K562 (cell line): ENCODE results near the gene RSPRY1. TPM values are rescaled to one million over a fixed set of nuclear protein-coding genes. Genes with fewer than 3 reads are reported as not detected.

Experiments used
- ATAC-seq: fragments of 200-7000 bp; cut with Tn5 transposase; 3 replicates; pipeline ENCODE4 v1.9.1; 2020; ENCODE audit warnings: moderate library complexity
- BruUV-seq: library from RNA; stranded (reverse); fragments of 400-500 nt; replicated peaks from 2 replicates; lab custom pipeline; 2021; lab: Mats Ljungman, UMichigan
- CTCF ChIA-PET: fragments of 300-600 bp; formaldehyde crosslinking; extraction: SDS; loops from one replicate; lab custom pipeline; 2021; ENCODE audit warnings: low intra/inter-chr PET ratio; lab: Yijun Ruan, JAX
- POLR2A ChIA-PET: fragments of 300-600, 350-650 bp; sonication (Branson Sonifier 250); formaldehyde crosslinking; extraction: SDS; loops from one replicate; lab custom pipeline; 2021; ENCODE audit warnings: antibody characterized with exemption, inconsistent platforms; lab: Yijun Ruan, JAX
- DNase-seq, 4 experiments: peaks; one replicate each; pipeline versions ENCODE4 v3.0.0 to v3.0.0-alpha.2; 2011 to 2018; ENCODE audit warnings: low spot score in 3 of 4, mixed read lengths in 3 of 4; ENCODE audit errors: extremely low read depth in 1 of 4
- FAIRE-seq: peaks from 2 replicates; lab custom pipeline; 2011; peaks lifted over from hg19 to GRCh38; lab: Jason Lieb, UNC
- H2AFZ ChIP-seq: 2 replicates; pipeline ENCODE4 v1.6.0; 2011; ENCODE audit warnings: low read depth, low read length, control low read depth, inconsistent platforms
- H3K27ac ChIP-seq: fragments of 200-600 bp; 3 replicates; pipeline ENCODE4 v1.8.0; 2011; ENCODE audit warnings: low read depth, mild to moderate bottlenecking, control low read depth, inconsistent platforms, low read length, moderate library complexity, mixed read lengths; ENCODE audit errors: extremely low read depth
- H3K27me3 ChIP-seq, 2 experiments: fragments of 300-600 bp in 1 of 2; 2 replicates in 1 of 2; 3 replicates in 1 of 2; pipeline versions ENCODE4 v1.6.0 to v1.8.0; 2011; ENCODE audit warnings: inconsistent platforms in 2 of 2, low read length in 2 of 2, mild to moderate bottlenecking in 1 of 2, mixed read lengths in 1 of 2, moderate library complexity in 1 of 2; ENCODE audit not compliant: control insufficient read depth in 2 of 2, insufficient read depth in 2 of 2
- H3K36me3 ChIP-seq: fragments of 300-600 bp; 3 replicates; pipeline ENCODE4 v1.8.0; 2011; ENCODE audit warnings: mild to moderate bottlenecking, low read length, inconsistent platforms; ENCODE audit not compliant: control insufficient read depth, insufficient read depth
- H3K4me1 ChIP-seq, 2 experiments: fragments of 200-600 bp in 1 of 2; replicated peaks in 1 of 2; 2 replicates in 1 of 2; 3 replicates in 1 of 2; pipeline versions ENCODE4 v1.5.1 to v1.8.0; 2011; ENCODE audit warnings: inconsistent platforms in 2 of 2, low read length in 2 of 2, mild to moderate bottlenecking in 1 of 2, mixed read lengths in 1 of 2, moderate library complexity in 1 of 2; ENCODE audit not compliant: control insufficient read depth in 2 of 2, insufficient read depth in 2 of 2
- H3K4me2 ChIP-seq: 2 replicates; pipeline ENCODE4 v1.6.1; 2011; ENCODE audit warnings: low read length, control low read depth, inconsistent platforms, mixed read lengths; ENCODE audit not compliant: insufficient read depth
- H3K4me3 ChIP-seq: fragments of 200-600 bp; sonication (generic), shearing (Covaris generic); 2 replicates; pipeline ENCODE4 v1.5.1; 2016; ENCODE audit warnings: control low read depth, inconsistent platforms
- H3K79me2 ChIP-seq: fragments of 200-600 bp; 3 replicates; pipeline ENCODE4 v1.8.0; 2011; ENCODE audit warnings: low read length, inconsistent platforms; ENCODE audit not compliant: control insufficient read depth, insufficient read depth
- H3K9ac ChIP-seq, 2 experiments: 2 replicates each; pipeline versions ENCODE4 v1.6.0 to v1.6.1; 2011; ENCODE audit warnings: low read depth in 2 of 2, low read length in 2 of 2, control low read depth in 1 of 2, inconsistent platforms in 1 of 2, mild to moderate bottlenecking in 1 of 2, mixed read lengths in 1 of 2; ENCODE audit not compliant: insufficient read depth in 1 of 2
- H3K9me1 ChIP-seq: one replicate; pipeline ENCODE4 v1.6.0; 2011; ENCODE audit warnings: inconsistent platforms, mild to moderate bottlenecking, low read length, moderate library complexity; ENCODE audit not compliant: control insufficient read depth, insufficient read depth
- H3K9me3 ChIP-seq: replicated peaks from 2 replicates; pipeline ENCODE4 v1.5.1; 2011; ENCODE audit warnings: low read depth, low read length, inconsistent platforms; ENCODE audit not compliant: control insufficient read depth, insufficient read depth
- H4K20me1 ChIP-seq: replicated peaks from 2 replicates; pipeline ENCODE4 v1.6.1; 2011; ENCODE audit warnings: low read length, inconsistent platforms, mixed read lengths; ENCODE audit not compliant: control insufficient read depth, insufficient read depth
- E2F1 ChIP-seq: sonication (generic); formaldehyde crosslinking; IDR thresholded peaks from 2 replicates; pipeline ENCODE4 v1.8.1; 2023; ENCODE audit warnings: mild to moderate bottlenecking, missing genetic modification reagents, moderate library complexity
- HLTF ChIP-seq: fragments of 450-650 bp; IDR thresholded peaks from 2 replicates; pipeline ENCODE4 v1.6.1; 2016
- NFYB ChIP-seq: IDR thresholded peaks from 2 replicates; pipeline ENCODE4 v1.6.1; 2011; ENCODE audit warnings: mild to moderate bottlenecking, moderate library complexity; ENCODE audit not compliant: insufficient read length; ENCODE audit errors: extremely low read depth
- PRDM10 ChIP-seq: fragments of 450-650 bp; IDR thresholded peaks from 2 replicates; pipeline ENCODE4 v1.6.1; 2018; ENCODE audit not compliant: partially characterized antibody
- SIN3A ChIP-seq, 2 experiments: fragments of 150-350 bp in 1 of 2; IDR thresholded peaks; 2 replicates each; pipeline ENCODE4 v1.6.1; 2011 to 2016; ENCODE audit warnings: borderline replicate concordance in 2 of 2, low read depth in 2 of 2, low read length in 2 of 2, mild to moderate bottlenecking in 2 of 2, moderate library complexity in 2 of 2; ENCODE audit not compliant: control insufficient read depth in 1 of 2
- SMC3 ChIP-seq: conservative IDR thresholded peaks from 2 replicates; pipeline ENCODE4 v1.6.1; 2011; ENCODE audit warnings: low read depth, low read length, improper control_type of control experiment; ENCODE audit not compliant: insufficient read depth
- ZNF124 ChIP-seq: sonication (generic); formaldehyde crosslinking; IDR thresholded peaks from 2 replicates; pipeline ENCODE4 v1.8.1; 2022; ENCODE audit warnings: missing genetic modification reagents
- ZNF24 ChIP-seq: fragments of 450-650 bp; IDR thresholded peaks from 2 replicates; pipeline ENCODE4 v1.6.1; 2016
- ZNF707 ChIP-seq: fragments of 250-450 bp; sonication (Bioruptor Pico); conservative IDR thresholded peaks from 2 replicates; pipeline ENCODE4 v1.8.0; 2022; ENCODE audit warnings: inconsistent platforms, mild to moderate bottlenecking, moderate library complexity
- ZZZ3 ChIP-seq: fragments of 450-650 bp; IDR thresholded peaks from 2 replicates; pipeline ENCODE4 v1.6.1; 2016; ENCODE audit warnings: antibody characterized with exemption, mild to moderate bottlenecking, moderate library complexity
- WGBS: fragments of 100-300 bp; shearing (Covaris generic); methylation state at CpG from one replicate; pipeline ENCODE4 v1.1.6; 2016; ENCODE audit warnings: low coverage, mixed read lengths; ENCODE audit not compliant: insufficient coverage; ENCODE audit errors: missing lambda C conversion rate; 5-methylcytosine and 5-hydroxymethylcytosine counted together
- in situ Hi-C: fragments of 300-500 bp; cut with MboI; formaldehyde crosslinking; loops from 4 replicates; pipeline ENCODE4 v1.15.0; 2018; ENCODE audit warnings: inconsistent platforms, mixed read lengths
- intact Hi-C: fragments of 100-400 bp; cut with micrococcal nuclease; formaldehyde crosslinking; loops from 2 replicates; pipeline ENCODE4 v1.14.2; 2022
- polyA plus RNA-seq, 8 experiments: library from polyadenylated mRNA; depleted of rRNA in 4 of 8; stranded (reverse) in 5 of 8; unstranded in 3 of 8; fragments of >200 nt; fragmentation: Nextera tagmentation in 2 of 8; fragmentation: Illumina TruSeq in 1 of 8; extraction: Ambion mirVana in 2 of 8; extraction: Trizol in 1 of 8; gene quantifications; 2 replicates each; pipeline versions ENCODE4 v1.2.1 to v1.2.3, GENCODE V29; 2011 to 2014; ENCODE audit warnings: inconsistent platforms in 1 of 8, missing spikeins in 1 of 8
- total RNA-seq, 7 experiments: library from RNA; depleted of rRNA in 6 of 7; stranded (reverse); fragments of >200 nt in 6 of 7; fragmentation: Illumina TruSeq in 2 of 7; extraction: Trizol in 2 of 7; gene quantifications; 2 replicates each; pipeline versions ENCODE4 v1.2.1 to v1.2.3, GENCODE V29; 2011 to 2021; ENCODE audit warnings: low replicate concordance in 1 of 7

The RSPRY1 gene
- total and polyA plus RNA-seq, 9 of the 15 experiments (the other 6 are each of a cell fraction or from before 2014, with no cell fraction given) = 10.2 to 27.8 (median 20.8) TPM

GRCh38 chr16:57264950-57265371 is 78.8 kb downstream of the RSPRY1 start:
- intact Hi-C loops (no loop called here), in situ Hi-C loops (no loop called here)
- H3K9me3 ChIP-seq = no peaks in the 10 kb centered on the region
- CTCF ChIA-PET = no interaction called here
- H3K4me3 ChIP-seq = no peak overlapping the region
- DNase-seq (no peak), FAIRE-seq (no peak), ATAC-seq (no peak)
- H3K36me3 ChIP-seq = no peaks in the 10 kb centered on the region
- H3K9me1 ChIP-seq = no peaks in the 10 kb centered on the region
- H3K79me2 ChIP-seq = no peaks in the 10 kb centered on the region
- H4K20me1 ChIP-seq = no peaks in the 10 kb centered on the region
- H3K4me1 ChIP-seq = peaks cover 44 to 53% of the 10 kb centered on the region in 2 experiments
- no peak overlapping the region for H3K27ac ChIP-seq
- H3K4me2 ChIP-seq = no peak overlapping the region
- peak overlapping the region in 1 of 2 experiments; percentile 69; a peak in 1 of 4 replicates for H3K9ac ChIP-seq
- TF ChIP-seq ZNF24 = no peak
- no peak for TF ChIP-seq E2F1 (CRISPR knock-in tag)
- TF ChIP-seq PRDM10 = no peak
- TF ChIP-seq SMC3 = no peak
- TF ChIP-seq ZNF707 (CRISPR knock-in tag) = no peak
- no peak for TF ChIP-seq ZNF124 (CRISPR knock-in tag)
- TF ChIP-seq ZZZ3 = no peak
- TF ChIP-seq SIN3A (IDR thresholded peaks at IDR 0.05; ENCODE audit: borderline replicate concordance in 2 of 2, control insufficient read depth in 1 of 2, low read depth in 2 of 2, low read length in 2 of 2) = no peak
- TF ChIP-seq NFYB = no peak
- no peak for TF ChIP-seq HLTF
- no peaks in the 10 kb centered on the region for H3K27me3 ChIP-seq
- WGBS = 86% methylated on average over 7 of the region's 11 CpGs
- no peak overlapping the region for H2AFZ ChIP-seq
- no TSS peak for BruUV-seq
- POLR2A ChIA-PET = interaction anchor here (0.6 to 1.9 kb wide), 2 partner anchors 10 to 14 kb away, joined by 3 to 6 read pairs; no protein-coding TSS in a partner anchor
